GM12878 (cell line): ENCODE data around the gene CLN6. TPM values are rescaled to one million over a fixed set of nuclear protein-coding genes. Genes with fewer than 3 reads are reported as not detected.

Experiments
- ATAC-seq: fragments of 200-7000 bp; cut with Tn5 transposase; 3 replicates; pipeline ENCODE4 v1.9.1; 2020; ENCODE audit warnings: mild to moderate bottlenecking, moderate library complexity
- BruUV-seq: library from RNA; stranded (reverse); fragments of 400-500 nt; replicated peaks from 2 replicates; lab custom pipeline; 2021; lab: Mats Ljungman, UMichigan
- CTCF ChIA-PET: fragments of 300-600 bp; sonication (Branson Sonifier 250); formaldehyde crosslinking; extraction: SDS; loops from one replicate; lab custom pipeline; 2021; ENCODE audit warnings: inconsistent platforms; lab: Yijun Ruan, JAX
- POLR2A ChIA-PET: fragments of 350-600 bp; formaldehyde crosslinking; extraction: SDS; loops from one replicate; lab custom pipeline; 2021; ENCODE audit warnings: inconsistent platforms; lab: Charles Lee
- RAD21 ChIA-PET: fragments of 300-600 bp; sonication (Branson Sonifier 250); formaldehyde crosslinking; loops from one replicate; lab custom pipeline; 2023; ENCODE audit warnings: antibody characterized with exemption; ENCODE audit not compliant: unreplicated experiment; lab: Charles Lee
- SMC1A ChIA-PET: fragments of 300-600 bp; sonication (Branson Sonifier 250); formaldehyde crosslinking; loops from one replicate; lab custom pipeline; 2023; ENCODE audit not compliant: unreplicated experiment, uncharacterized antibody; lab: Charles Lee
- DNase-seq: peaks from one replicate; pipeline ENCODE4 v3.0.0-alpha.2; 2011; ENCODE audit warnings: low read depth, low spot score
- FAIRE-seq: peaks from 3 replicates; lab custom pipeline; 2011; peaks lifted over from hg19 to GRCh38; lab: Jason Lieb, UNC
- H2AFZ ChIP-seq: 2 replicates; pipeline ENCODE4 v1.6.0; 2011; ENCODE audit warnings: low read depth, low read length, control low read depth; ENCODE audit not compliant: control insufficient read depth
- H3K27ac ChIP-seq: 2 replicates; pipeline ENCODE4 v1.5.1; 2011; ENCODE audit warnings: control low read depth; ENCODE audit not compliant: control insufficient read depth, insufficient read depth
- H3K27me3 ChIP-seq, 2 experiments: replicated peaks in 1 of 2; 2 replicates each; pipeline versions ENCODE4 v1.6.0 to v1.6.1; 2011; ENCODE audit warnings: low read length in 1 of 2; ENCODE audit not compliant: control insufficient read depth in 2 of 2, insufficient read depth in 2 of 2
- H3K36me3 ChIP-seq, 2 experiments: 2 replicates each; pipeline ENCODE4 v1.5.1; 2011; ENCODE audit warnings: low read length in 1 of 2; ENCODE audit not compliant: control insufficient read depth in 2 of 2, insufficient read depth in 2 of 2
- H3K4me1 ChIP-seq: 2 replicates; pipeline ENCODE4 v1.6.1; 2011; ENCODE audit warnings: mild to moderate bottlenecking, low read length, moderate library complexity, mixed read lengths; ENCODE audit not compliant: control insufficient read depth, insufficient read depth
- H3K4me2 ChIP-seq: 2 replicates; pipeline ENCODE4 v1.6.0; 2011; ENCODE audit warnings: control low read depth; ENCODE audit not compliant: control insufficient read depth, insufficient read depth
- H3K4me3 ChIP-seq: fragments of 200-600 bp; sonication (generic); 2 replicates; pipeline ENCODE4 v1.5.1; 2016
- H3K79me2 ChIP-seq: 2 replicates; pipeline ENCODE4 v1.6.0; 2011; ENCODE audit warnings: low read length; ENCODE audit not compliant: control insufficient read depth, insufficient read depth
- H3K9ac ChIP-seq: 2 replicates; pipeline ENCODE4 v1.8.0; 2011; ENCODE audit warnings: low read length, control low read depth, mixed read lengths; ENCODE audit not compliant: control insufficient read depth, insufficient read depth
- H3K9me3 ChIP-seq: replicated peaks from 3 replicates; pipeline ENCODE4 v1.5.1; 2011; ENCODE audit warnings: mild to moderate bottlenecking, low read length; ENCODE audit not compliant: control insufficient read depth, insufficient read depth
- H4K20me1 ChIP-seq: 2 replicates; pipeline ENCODE4 v1.6.0; 2011; ENCODE audit not compliant: control insufficient read depth, insufficient read depth
- GATAD2B ChIP-seq: fragments of 450-650 bp; conservative IDR thresholded peaks from 2 replicates; pipeline ENCODE4 v1.6.1; 2017; ENCODE audit warnings: low read depth, mild to moderate bottlenecking, moderate library complexity
- POLR2A ChIP-seq: IDR thresholded peaks from 2 replicates; pipeline ENCODE4 v1.6.1; 2011; ENCODE audit warnings: low read depth, mild to moderate bottlenecking, low read length
- POLR2AphosphoS5 ChIP-seq: IDR thresholded peaks from 2 replicates; pipeline ENCODE4 v1.6.1; 2011; ENCODE audit warnings: mild to moderate bottlenecking, low read length, inconsistent platforms
- RAD51 ChIP-seq: fragments of 450-650 bp; IDR thresholded peaks from 2 replicates; pipeline ENCODE4 v1.6.1; 2016; ENCODE audit warnings: moderate library complexity, mild to moderate bottlenecking, inconsistent platforms
- RB1 ChIP-seq: fragments of 450-650 bp; formaldehyde crosslinking; IDR thresholded peaks from 2 replicates; pipeline ENCODE4 v1.6.1; 2017; ENCODE audit warnings: mild to moderate bottlenecking, borderline replicate concordance
- RUNX3 ChIP-seq: IDR thresholded peaks from 2 replicates; pipeline ENCODE4 v1.6.1; 2012; ENCODE audit warnings: low read length, inconsistent platforms
- SREBF1 ChIP-seq: IDR thresholded peaks from 2 replicates; pipeline ENCODE4 v1.6.1; 2012; ENCODE audit warnings: mild to moderate bottlenecking, low read length
- STAT1 ChIP-seq: fragments of 450-650 bp; conservative IDR thresholded peaks from 2 replicates; pipeline ENCODE4 v1.6.1; 2014; ENCODE audit warnings: antibody characterized with exemption, mild to moderate bottlenecking
- TCF3 ChIP-seq: IDR thresholded peaks from 2 replicates; pipeline ENCODE4 v1.6.1; 2012; ENCODE audit warnings: low read depth, mild to moderate bottlenecking, low read length, borderline replicate concordance; ENCODE audit not compliant: insufficient read depth
- ZBED1 ChIP-seq: IDR thresholded peaks from 2 replicates; pipeline ENCODE4 v1.6.1; 2016; ENCODE audit warnings: borderline replicate concordance
- WGBS: methylation state at CpG from one replicate; pipeline ENCODE4 v1.1.6; 2016; ENCODE audit warnings: low lambda C conversion rate; ENCODE audit not compliant: insufficient replicate concordance, insufficient coverage; ENCODE audit errors: missing lambda C conversion rate; 5-methylcytosine and 5-hydroxymethylcytosine counted together
- in situ Hi-C: fragments of 300-500 bp; cut with MboI; formaldehyde crosslinking; loops from 9 replicates; pipeline ENCODE4 v1.14.3; 2018; ENCODE audit warnings: mixed read lengths
- intact Hi-C: fragments of 100-400 bp; cut with micrococcal nuclease; formaldehyde crosslinking; loops from one replicate; pipeline ENCODE4 v1.14.2; 2022; ENCODE audit not compliant: unreplicated experiment
- polyA plus RNA-seq, 11 experiments: library from polyadenylated mRNA; depleted of rRNA in 4 of 11; unstranded in 6 of 11; stranded (reverse) in 5 of 11; fragments of >200 nt; fragmentation: Nextera tagmentation in 4 of 11; fragmentation: Illumina TruSeq in 1 of 11; extraction: Ambion mirVana in 4 of 11; extraction: Trizol in 1 of 11; gene quantifications; 1 replicate in 1 of 11; 2 replicates in 10 of 11; pipeline versions ENCODE4 v1.2.1 to v1.2.3, GENCODE V29; 2011 to 2016; ENCODE audit warnings: inconsistent platforms in 2 of 11, missing spikeins in 2 of 11, low read depth in 1 of 11
- total RNA-seq, 4 experiments: library from RNA; depleted of rRNA in 3 of 4; stranded (reverse); fragments of >200 nt in 3 of 4; fragmentation: Illumina TruSeq in 1 of 4; extraction: Trizol in 1 of 4; gene quantifications; 2 replicates each; pipeline versions ENCODE4 v1.2.1 to v1.2.3, GENCODE V29; 2013 to 2021
- TF ChIP-seq, protein P1 (sequence below): fragments of 450-650 bp; IDR thresholded peaks from 2 replicates; pipeline ENCODE4 v1.6.1; 2018; ENCODE audit warnings: borderline replicate concordance, mild to moderate bottlenecking; ENCODE audit not compliant: partially characterized antibody
- TF ChIP-seq, protein P2 (sequence below): fragments of 450-650 bp; IDR thresholded peaks from 2 replicates; pipeline ENCODE4 v1.6.1; 2017; ENCODE audit warnings: mild to moderate bottlenecking

CLN6 gene
- total and polyA plus RNA-seq, 10 of the 15 experiments (the other 5 are each of a cell fraction or from before 2014, with no cell fraction given) = 0.74 to 69.0 (median 30.3) TPM

DNA sequence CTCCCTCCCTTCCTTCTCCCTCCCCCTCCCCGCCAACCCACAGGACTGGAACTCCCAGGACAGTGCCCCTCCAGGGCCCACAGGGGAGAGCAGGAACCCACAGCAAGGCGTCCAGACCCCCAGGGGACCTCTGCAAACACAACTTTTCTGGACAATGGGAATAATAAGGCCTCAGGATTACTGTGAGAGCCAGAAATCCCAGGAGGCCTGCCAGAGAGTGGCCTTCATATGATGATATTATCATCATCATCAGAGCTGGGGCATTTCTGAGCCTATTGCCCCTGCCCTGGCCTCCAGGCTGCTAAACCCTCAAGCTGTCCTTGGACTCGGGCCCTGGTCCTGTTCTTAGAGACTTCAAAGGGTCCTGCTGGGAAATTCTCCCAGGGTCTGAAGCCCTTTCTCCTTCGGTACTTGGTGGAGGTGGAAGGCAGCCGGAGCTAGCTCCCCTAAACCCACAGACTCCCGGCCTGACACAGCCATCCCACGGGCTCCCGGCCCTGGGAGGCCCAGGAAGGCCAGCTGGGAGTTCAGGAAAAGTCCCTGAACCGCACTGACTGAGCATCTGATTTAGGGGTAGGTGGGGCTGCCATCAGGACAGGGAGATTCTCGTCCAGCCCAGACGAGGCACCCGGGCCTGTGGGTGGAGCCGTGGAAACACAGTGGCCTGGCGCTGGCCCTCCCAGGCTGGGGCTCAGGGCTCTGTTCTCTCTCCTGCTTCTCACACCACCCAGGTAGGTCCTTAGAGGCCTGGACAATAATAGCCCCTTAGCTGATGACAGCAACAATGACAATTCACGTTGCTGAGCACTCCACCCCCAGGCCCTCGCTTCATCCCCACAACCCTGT, 29.3 kb downstream of the CLN6 start:
- Histone ChIP-seq H3K27ac (no peak overlapping the region), H3K36me3 (no peaks in the 10 kb centered on the region; a peak in 3 of 4 replicates), H3K27me3 (no peaks in the 10 kb centered on the region), H3K79me2 (no peaks in the 10 kb centered on the region), H4K20me1 (no peaks in the 10 kb centered on the region), H3K9me3 (no peaks in the 10 kb centered on the region), H3K9ac (no peak overlapping the region), H3K4me2 (no peak overlapping the region), H2AFZ (no peak overlapping the region), H3K4me1 (no peaks in the 10 kb centered on the region), H3K4me3 (no peak overlapping the region)
- FAIRE-seq (no peak), DNase-seq (no peak), ATAC-seq (peak; percentile 6; the same call in 2 of the 3 replicates)
- ChIA-PET CTCF (no interaction called here), POLR2A (no interaction called here), SMC1A (no interaction called here), RAD21 (no interaction called here)
- no TSS peak for BruUV-seq
- in situ Hi-C loops (no loop called here), intact Hi-C loops (no loop called here)
- WGBS = 63% methylated on average over 16 of the region's 16 CpGs
- TF ChIP-seq POLR2AphosphoS5 (peak; percentile 63; the same call in 1 of the 2 replicates), STAT1 (no peak), POLR2A (peak; percentile 9; the same call in 1 of the 2 replicates)

DNA sequence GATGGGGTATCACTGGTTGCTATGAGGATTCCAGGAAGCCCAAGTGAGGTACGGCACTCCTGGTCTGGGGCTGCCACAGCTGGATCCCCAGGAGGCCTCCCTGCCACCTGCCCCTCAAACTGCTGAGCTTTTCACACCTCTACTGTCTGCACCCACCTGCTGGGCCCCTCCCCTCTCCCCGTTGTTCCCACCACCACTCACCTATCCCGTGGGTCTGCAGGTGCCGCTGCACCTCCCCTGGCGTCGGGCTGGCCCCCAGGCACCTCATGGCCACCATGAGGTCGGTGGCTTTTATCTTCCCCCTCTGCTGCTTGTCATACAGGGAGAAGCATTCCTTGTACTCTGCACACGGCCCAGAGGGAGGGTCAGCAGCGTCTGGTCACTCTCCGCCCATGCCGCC, 30.2 kb downstream of the CLN6 start:
- ChIA-PET SMC1A (interaction anchor here (0.7 to 1.1 kb wide), 2 partner anchors 8 to 44 kb away, joined by 3 to 4 read pairs; no protein-coding TSS in a partner anchor), RAD21 (no interaction called here), POLR2A (interaction anchor here (0.5 kb wide), 1 partner anchor 1084 kb away, joined by 3 read pairs; no protein-coding TSS in a partner anchor), CTCF (interaction anchor here (1.0 kb wide), 1 partner anchor 105 kb away, joined by 3 read pairs; no protein-coding TSS in a partner anchor)
- peaks cover 0 to 3% of the 10 kb centered on the region in 2 experiments; a peak in 3 of 4 replicates for H3K36me3 ChIP-seq
- in situ Hi-C loops = no loop called here
- WGBS = 76% methylated on average over 11 of the region's 11 CpGs
- DNase-seq = no peak
- no peaks in the 10 kb centered on the region for H4K20me1 ChIP-seq
- no peaks in the 10 kb centered on the region for H3K79me2 ChIP-seq
- no peaks in the 10 kb centered on the region for H3K9me3 ChIP-seq
- no peak overlapping the region for H3K27ac ChIP-seq
- FAIRE-seq = no peak
- no peak overlapping the region for H3K4me2 ChIP-seq
- no peak overlapping the region for H3K9ac ChIP-seq
- ATAC-seq = no peak; the same call in 2 of the 3 replicates
- no peaks in the 10 kb centered on the region for H3K27me3 ChIP-seq
- BruUV-seq = no TSS peak
- H3K4me3 ChIP-seq = no peak overlapping the region
- H3K4me1 ChIP-seq = no peaks in the 10 kb centered on the region
- H2AFZ ChIP-seq = no peak overlapping the region
- intact Hi-C loops = no loop called here
- TF ChIP-seq RUNX3 (no peak), POLR2AphosphoS5 (0 out of 2 replicates have a peak, but pooled peaks have one; percentile 50), POLR2A (peak; percentile 68; the same call in 1 of the 2 replicates), SREBF1 (no peak), RB1 (no peak), RAD51 (no peak), GATAD2B (no peak), TCF3 (no peak), ZBED1 (no peak)
- TF ChIP-seq, protein P1, sequence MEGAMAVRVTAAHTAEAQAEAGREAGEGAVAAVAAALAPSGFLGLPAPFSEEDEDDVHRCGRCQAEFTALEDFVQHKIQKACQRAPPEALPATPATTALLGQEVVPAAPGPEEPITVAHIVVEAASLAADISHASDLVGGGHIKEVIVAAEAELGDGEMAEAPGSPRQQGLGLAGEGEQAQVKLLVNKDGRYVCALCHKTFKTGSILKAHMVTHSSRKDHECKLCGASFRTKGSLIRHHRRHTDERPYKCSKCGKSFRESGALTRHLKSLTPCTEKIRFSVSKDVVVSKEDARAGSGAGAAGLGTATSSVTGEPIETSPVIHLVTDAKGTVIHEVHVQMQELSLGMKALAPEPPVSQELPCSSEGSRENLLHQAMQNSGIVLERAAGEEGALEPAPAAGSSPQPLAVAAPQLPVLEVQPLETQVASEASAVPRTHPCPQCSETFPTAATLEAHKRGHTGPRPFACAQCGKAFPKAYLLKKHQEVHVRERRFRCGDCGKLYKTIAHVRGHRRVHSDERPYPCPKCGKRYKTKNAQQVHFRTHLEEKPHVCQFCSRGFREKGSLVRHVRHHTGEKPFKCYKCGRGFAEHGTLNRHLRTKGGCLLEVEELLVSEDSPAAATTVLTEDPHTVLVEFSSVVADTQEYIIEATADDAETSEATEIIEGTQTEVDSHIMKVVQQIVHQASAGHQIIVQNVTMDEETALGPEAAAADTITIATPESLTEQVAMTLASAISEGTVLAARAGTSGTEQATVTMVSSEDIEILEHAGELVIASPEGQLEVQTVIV = no peak
- TF ChIP-seq, protein P2, sequence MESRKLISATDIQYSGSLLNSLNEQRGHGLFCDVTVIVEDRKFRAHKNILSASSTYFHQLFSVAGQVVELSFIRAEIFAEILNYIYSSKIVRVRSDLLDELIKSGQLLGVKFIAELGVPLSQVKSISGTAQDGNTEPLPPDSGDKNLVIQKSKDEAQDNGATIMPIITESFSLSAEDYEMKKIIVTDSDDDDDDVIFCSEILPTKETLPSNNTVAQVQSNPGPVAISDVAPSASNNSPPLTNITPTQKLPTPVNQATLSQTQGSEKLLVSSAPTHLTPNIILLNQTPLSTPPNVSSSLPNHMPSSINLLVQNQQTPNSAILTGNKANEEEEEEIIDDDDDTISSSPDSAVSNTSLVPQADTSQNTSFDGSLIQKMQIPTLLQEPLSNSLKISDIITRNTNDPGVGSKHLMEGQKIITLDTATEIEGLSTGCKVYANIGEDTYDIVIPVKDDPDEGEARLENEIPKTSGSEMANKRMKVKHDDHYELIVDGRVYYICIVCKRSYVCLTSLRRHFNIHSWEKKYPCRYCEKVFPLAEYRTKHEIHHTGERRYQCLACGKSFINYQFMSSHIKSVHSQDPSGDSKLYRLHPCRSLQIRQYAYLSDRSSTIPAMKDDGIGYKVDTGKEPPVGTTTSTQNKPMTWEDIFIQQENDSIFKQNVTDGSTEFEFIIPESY = no peak
